Measurements from ENCODE around the gene RAP1GAP2.

Gene RAP1GAP2

GRCh38 chr17:2945299-2945698 lies 149.1 kb downstream of the RAP1GAP2 start:
- no peaks in the 10 kb centered on the region for H3K9me3 ChIP-seq (ENCODE audit: low read length)
- no peaks in the 10 kb centered on the region for H3K27me3 ChIP-seq (ENCODE audit: control insufficient read depth in 1 of 2, insufficient read depth in 2 of 2, low read length in 2 of 2)
- H3K4me1 ChIP-seq (ENCODE audit: insufficient read depth, low read length) = peaks cover 5% of the 10 kb centered on the region
- no peaks in the 10 kb centered on the region for H3K36me3 ChIP-seq (ENCODE audit: insufficient read depth, low read length)
- H3K9ac ChIP-seq (ENCODE audit: low read length) = no peak overlapping the region
- no peak overlapping the region for H3K27ac ChIP-seq (ENCODE audit: low read depth, low read length)
- no peak overlapping the region for H3K4me3 ChIP-seq (ENCODE audit: low read depth in 1 of 2, low read length in 2 of 2)

- Histone ChIP-seq H3K9ac (ENCODE audit: low read length) (no peak overlapping the region), H3K4me1 (ENCODE audit: insufficient read depth, low read length) (no peaks in the 10 kb centered on the region), H3K27me3 (ENCODE audit: control insufficient read depth in 1 of 2, insufficient read depth in 2 of 2, low read length in 2 of 2) (no peaks in the 10 kb centered on the region), H3K9me3 (ENCODE audit: low read length) (no peaks in the 10 kb centered on the region), H3K4me3 (ENCODE audit: low read depth in 1 of 2, low read length in 2 of 2) (no peak overlapping the region), H3K27ac (ENCODE audit: low read depth, low read length) (no peak overlapping the region), H3K36me3 (ENCODE audit: insufficient read depth, low read length) (no peaks in the 10 kb centered on the region)
These were observed 149.9 kb downstream of the RAP1GAP2 start for GRCh38 chr17:2946144-2946543.

- Histone ChIP-seq H3K4me1 (ENCODE audit: insufficient read depth, low read length) (no peaks in the 10 kb centered on the region), H3K36me3 (ENCODE audit: insufficient read depth, low read length) (no peaks in the 10 kb centered on the region), H3K27me3 (ENCODE audit: control insufficient read depth in 1 of 2, insufficient read depth in 2 of 2, low read length in 2 of 2) (no peaks in the 10 kb centered on the region), H3K9me3 (ENCODE audit: low read length) (no peaks in the 10 kb centered on the region), H3K9ac (ENCODE audit: low read length) (no peak overlapping the region), H3K4me3 (ENCODE audit: low read depth in 1 of 2, low read length in 2 of 2) (no peak overlapping the region), H3K27ac (ENCODE audit: low read depth, low read length) (no peak overlapping the region)
These were observed 151.3 kb downstream of the RAP1GAP2 start for GRCh38 chr17:2947588-2947950.

- H3K36me3 ChIP-seq (ENCODE audit: insufficient read depth, low read length) = no peaks in the 10 kb centered on the region
- H3K9me3 ChIP-seq (ENCODE audit: low read length) = no peaks in the 10 kb centered on the region
- H3K27ac ChIP-seq (ENCODE audit: low read depth, low read length) = no peak overlapping the region
- no peaks in the 10 kb centered on the region for H3K4me1 ChIP-seq (ENCODE audit: insufficient read depth, low read length)
- H3K27me3 ChIP-seq (ENCODE audit: control insufficient read depth in 1 of 2, insufficient read depth in 2 of 2, low read length in 2 of 2) = no peaks in the 10 kb centered on the region
- no peak overlapping the region for H3K9ac ChIP-seq (ENCODE audit: low read length)
- H3K4me3 ChIP-seq (ENCODE audit: low read depth in 1 of 2, low read length in 2 of 2) = no peak overlapping the region
These were observed 151.8 kb downstream of the RAP1GAP2 start for GRCh38 chr17:2947996-2948550.

GRCh38 chr17:2948721-2949468 lies 152.7 kb downstream of the RAP1GAP2 start:
- H3K36me3 ChIP-seq (ENCODE audit: insufficient read depth, low read length) = no peaks in the 10 kb centered on the region
- H3K4me3 ChIP-seq (ENCODE audit: low read depth in 1 of 2, low read length in 2 of 2) = no peak overlapping the region
- no peaks in the 10 kb centered on the region for H3K4me1 ChIP-seq (ENCODE audit: insufficient read depth, low read length)
- H3K27ac ChIP-seq (ENCODE audit: low read depth, low read length) = no peak overlapping the region
- H3K27me3 ChIP-seq (ENCODE audit: control insufficient read depth in 1 of 2, insufficient read depth in 2 of 2, low read length in 2 of 2) = no peaks in the 10 kb centered on the region
- no peak overlapping the region for H3K9ac ChIP-seq (ENCODE audit: low read length)
- H3K9me3 ChIP-seq (ENCODE audit: low read length) = no peaks in the 10 kb centered on the region

GRCh38 chr17:2949469-2950044 lies 153.3 kb downstream of the RAP1GAP2 start:
- Histone ChIP-seq H3K27ac (ENCODE audit: low read depth, low read length) (no peak overlapping the region), H3K36me3 (ENCODE audit: insufficient read depth, low read length) (no peaks in the 10 kb centered on the region), H3K27me3 (ENCODE audit: control insufficient read depth in 1 of 2, insufficient read depth in 2 of 2, low read length in 2 of 2) (no peaks in the 10 kb centered on the region), H3K4me1 (ENCODE audit: insufficient read depth, low read length) (no peaks in the 10 kb centered on the region), H3K9ac (ENCODE audit: low read length) (no peak overlapping the region), H3K9me3 (ENCODE audit: low read length) (no peaks in the 10 kb centered on the region), H3K4me3 (ENCODE audit: low read depth in 1 of 2, low read length in 2 of 2) (no peak overlapping the region)

GRCh38 chr17:2950846-2951245 lies 154.6 kb downstream of the RAP1GAP2 start:
- Histone ChIP-seq H3K4me3 (ENCODE audit: low read depth in 1 of 2, low read length in 2 of 2) (no peak overlapping the region), H3K27me3 (ENCODE audit: control insufficient read depth in 1 of 2, insufficient read depth in 2 of 2, low read length in 2 of 2) (no peaks in the 10 kb centered on the region), H3K4me1 (ENCODE audit: insufficient read depth, low read length) (no peaks in the 10 kb centered on the region), H3K9ac (ENCODE audit: low read length) (no peak overlapping the region), H3K36me3 (ENCODE audit: insufficient read depth, low read length) (no peaks in the 10 kb centered on the region), H3K9me3 (ENCODE audit: low read length) (no peaks in the 10 kb centered on the region), H3K27ac (ENCODE audit: low read depth, low read length) (no peak overlapping the region)

- Histone ChIP-seq H3K9me3 (ENCODE audit: low read length) (no peaks in the 10 kb centered on the region), H3K4me3 (ENCODE audit: low read depth in 1 of 2, low read length in 2 of 2) (no peak overlapping the region), H3K27ac (ENCODE audit: low read depth, low read length) (no peak overlapping the region), H3K36me3 (ENCODE audit: insufficient read depth, low read length) (no peaks in the 10 kb centered on the region), H3K4me1 (ENCODE audit: insufficient read depth, low read length) (no peaks in the 10 kb centered on the region), H3K27me3 (ENCODE audit: control insufficient read depth in 1 of 2, insufficient read depth in 2 of 2, low read length in 2 of 2) (no peaks in the 10 kb centered on the region), H3K9ac (ENCODE audit: low read length) (no peak overlapping the region)
These were observed 156.1 kb downstream of the RAP1GAP2 start for GRCh38 chr17:2952174-2952845.

GRCh38 chr17:2954898-2955445 lies 158.7 kb downstream of the RAP1GAP2 start:
- H3K36me3 ChIP-seq (ENCODE audit: insufficient read depth, low read length) = no peaks in the 10 kb centered on the region
- H3K9ac ChIP-seq (ENCODE audit: low read length) = no peak overlapping the region
- H3K4me3 ChIP-seq (ENCODE audit: low read depth in 1 of 2, low read length in 2 of 2) = no peak overlapping the region
- no peaks in the 10 kb centered on the region for H3K9me3 ChIP-seq (ENCODE audit: low read length)
- no peak overlapping the region for H3K27ac ChIP-seq (ENCODE audit: low read depth, low read length)
- H3K4me1 ChIP-seq (ENCODE audit: insufficient read depth, low read length) = no peaks in the 10 kb centered on the region
- H3K27me3 ChIP-seq (ENCODE audit: control insufficient read depth in 1 of 2, insufficient read depth in 2 of 2, low read length in 2 of 2) = no peaks in the 10 kb centered on the region

- H3K4me1 ChIP-seq (ENCODE audit: insufficient read depth, low read length) = no peaks in the 10 kb centered on the region
- H3K9ac ChIP-seq (ENCODE audit: low read length) = no peak overlapping the region
- H3K9me3 ChIP-seq (ENCODE audit: low read length) = no peaks in the 10 kb centered on the region
- no peak overlapping the region for H3K27ac ChIP-seq (ENCODE audit: low read depth, low read length)
- no peaks in the 10 kb centered on the region for H3K36me3 ChIP-seq (ENCODE audit: insufficient read depth, low read length)
- H3K27me3 ChIP-seq (ENCODE audit: control insufficient read depth in 1 of 2, insufficient read depth in 2 of 2, low read length in 2 of 2) = no peaks in the 10 kb centered on the region
- H3K4me3 ChIP-seq (ENCODE audit: low read depth in 1 of 2, low read length in 2 of 2) = no peak overlapping the region
These were observed 159.8 kb downstream of the RAP1GAP2 start for GRCh38 chr17:2955931-2956582.

- Histone ChIP-seq H3K4me1 (ENCODE audit: insufficient read depth, low read length) (no peaks in the 10 kb centered on the region), H3K27ac (ENCODE audit: low read depth, low read length) (no peak overlapping the region), H3K9ac (ENCODE audit: low read length) (no peak overlapping the region), H3K27me3 (ENCODE audit: control insufficient read depth in 1 of 2, insufficient read depth in 2 of 2, low read length in 2 of 2) (no peaks in the 10 kb centered on the region), H3K4me3 (ENCODE audit: low read depth in 1 of 2, low read length in 2 of 2) (no peak overlapping the region), H3K9me3 (ENCODE audit: low read length) (no peaks in the 10 kb centered on the region), H3K36me3 (ENCODE audit: insufficient read depth, low read length) (no peaks in the 10 kb centered on the region)
These were observed 161.5 kb downstream of the RAP1GAP2 start for GRCh38 chr17:2957631-2958286.

All from muscle layer of colon (tissue), 2 donors.